ENCODE data around the gene CCL28. TPM values are rescaled to one million over a fixed set of nuclear protein-coding genes. Genes with fewer than 3 reads are reported as not detected.
A peak's percentile ranks its signal among the peaks of the same experiment; 100 is the strongest.
"Not testable (repeated sequence)": the region's sequence is repeated elsewhere in the genome, so short reads cannot be mapped to it uniquely, and the experiment has no call there.

CCL28 gene
- total RNA-seq, 2 experiments from 2014 or later = 5.4 TPM

DNA sequence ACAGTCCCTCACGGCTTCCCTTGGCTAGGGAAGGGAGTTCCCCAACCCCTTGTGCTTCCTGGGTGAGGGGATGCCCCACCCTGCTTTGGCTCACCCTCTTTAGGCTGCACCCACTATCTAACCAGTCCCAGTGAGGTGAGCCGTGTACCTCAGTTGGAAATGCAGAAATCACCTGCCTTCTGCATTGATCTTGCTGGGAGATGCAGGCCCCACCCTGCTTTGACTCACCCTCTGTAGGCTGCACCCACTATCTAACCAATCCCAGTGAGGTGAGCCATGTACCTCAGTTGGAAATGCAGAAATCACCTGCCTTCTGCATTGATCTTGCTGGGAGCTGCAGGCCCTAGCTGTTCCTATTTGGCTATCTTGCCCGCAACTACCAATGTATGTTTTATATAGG, 44.7 kb downstream of the CCL28 start:
- H3K27me3 Mint-ChIP-seq (ENCODE audit: low read depth) = no peaks in the 10 kb centered on the region
- H3K4me1 Mint-ChIP-seq (ENCODE audit: low read depth) = no peaks in the 10 kb centered on the region
- H3K36me3 Mint-ChIP-seq (ENCODE audit: low read depth) = peaks cover 21% of the 10 kb centered on the region
- intact Hi-C loops (cut with micrococcal nuclease) = no loop called here
- CTCF ChIA-PET = interaction anchor here (0.9 kb wide), 1 partner anchor 459 kb away, joined by 3 read pairs; no protein-coding TSS in a partner anchor
- DNase-seq = peak; percentile 7
- no peak overlapping the region for H3K27ac Mint-ChIP-seq
- peaks cover 28% of the 10 kb centered on the region for H3K9me3 Mint-ChIP-seq
- no peak overlapping the region for H3K4me3 Mint-ChIP-seq

DNA sequence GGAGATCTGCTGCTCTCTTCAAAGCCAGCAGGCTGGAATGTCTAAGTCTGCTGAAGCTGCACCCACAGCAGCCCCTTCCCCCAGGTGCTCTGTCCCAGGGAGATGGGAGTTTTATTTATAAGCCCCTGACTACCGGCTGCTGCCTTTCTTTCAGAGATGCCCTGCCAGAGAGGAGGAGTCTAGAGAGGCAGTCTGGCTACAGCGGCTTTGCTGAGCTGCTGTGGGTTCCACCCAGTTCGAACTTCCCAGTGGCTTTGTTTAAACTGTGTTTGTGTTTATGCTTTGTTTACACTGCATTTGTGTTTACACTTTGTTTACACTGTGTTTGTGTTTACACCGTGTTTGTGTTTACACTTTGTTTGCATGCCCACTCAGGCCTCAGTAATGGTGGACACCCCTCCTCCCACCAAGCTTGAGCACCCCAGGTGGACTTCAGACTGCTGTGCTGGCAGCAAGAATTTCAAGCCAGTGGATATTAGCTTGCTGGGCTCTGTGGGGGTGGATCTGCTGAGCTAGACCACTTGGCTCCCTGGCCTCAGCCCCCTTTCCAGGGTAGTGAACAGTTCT, 45.4 kb downstream of the CCL28 start:
- H3K4me1 Mint-ChIP-seq (ENCODE audit: low read depth); DNase-seq; H3K27me3 Mint-ChIP-seq (ENCODE audit: low read depth); intact Hi-C loops (cut with micrococcal nuclease); H3K4me3 Mint-ChIP-seq; H3K27ac Mint-ChIP-seq: not testable (repeated sequence)
- Mint-ChIP-seq H3K9me3 (peaks cover 30% of the 10 kb centered on the region), H3K36me3 (ENCODE audit: low read depth) (peaks cover 18% of the 10 kb centered on the region)
- CTCF ChIA-PET = interaction anchor here (0.9 to 1.1 kb wide), 2 partner anchors 22 to 458 kb away, joined by 3 read pairs; no protein-coding TSS in a partner anchor

DNA sequence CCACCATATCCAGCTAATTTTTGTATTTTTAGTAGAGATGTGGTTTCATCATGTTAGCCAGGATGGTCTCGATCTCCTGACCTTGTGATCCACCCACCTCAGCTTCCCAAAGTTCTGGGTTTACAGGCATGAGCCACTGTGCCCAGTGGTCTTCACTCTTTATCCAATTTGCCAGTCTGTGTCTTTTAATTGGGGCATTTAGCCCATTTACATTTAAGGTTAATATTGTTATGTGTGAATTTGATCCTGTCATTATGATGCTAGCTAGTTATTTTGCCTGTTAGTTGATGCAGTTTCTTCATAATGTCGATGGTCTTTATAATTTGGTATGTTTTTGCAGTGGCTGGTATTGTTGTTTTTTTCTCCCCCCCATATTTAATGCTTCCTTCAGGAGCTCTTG, 47.0 kb downstream of the CCL28 start:
- H3K27me3 Mint-ChIP-seq (ENCODE audit: low read depth); H3K4me1 Mint-ChIP-seq (ENCODE audit: low read depth); DNase-seq; H3K4me3 Mint-ChIP-seq; H3K27ac Mint-ChIP-seq; intact Hi-C loops (cut with micrococcal nuclease); CTCF ChIA-PET: not testable (repeated sequence)
- Mint-ChIP-seq H3K9me3 (peaks cover 38% of the 10 kb centered on the region), H3K36me3 (ENCODE audit: low read depth) (peaks cover 17% of the 10 kb centered on the region)

DNA sequence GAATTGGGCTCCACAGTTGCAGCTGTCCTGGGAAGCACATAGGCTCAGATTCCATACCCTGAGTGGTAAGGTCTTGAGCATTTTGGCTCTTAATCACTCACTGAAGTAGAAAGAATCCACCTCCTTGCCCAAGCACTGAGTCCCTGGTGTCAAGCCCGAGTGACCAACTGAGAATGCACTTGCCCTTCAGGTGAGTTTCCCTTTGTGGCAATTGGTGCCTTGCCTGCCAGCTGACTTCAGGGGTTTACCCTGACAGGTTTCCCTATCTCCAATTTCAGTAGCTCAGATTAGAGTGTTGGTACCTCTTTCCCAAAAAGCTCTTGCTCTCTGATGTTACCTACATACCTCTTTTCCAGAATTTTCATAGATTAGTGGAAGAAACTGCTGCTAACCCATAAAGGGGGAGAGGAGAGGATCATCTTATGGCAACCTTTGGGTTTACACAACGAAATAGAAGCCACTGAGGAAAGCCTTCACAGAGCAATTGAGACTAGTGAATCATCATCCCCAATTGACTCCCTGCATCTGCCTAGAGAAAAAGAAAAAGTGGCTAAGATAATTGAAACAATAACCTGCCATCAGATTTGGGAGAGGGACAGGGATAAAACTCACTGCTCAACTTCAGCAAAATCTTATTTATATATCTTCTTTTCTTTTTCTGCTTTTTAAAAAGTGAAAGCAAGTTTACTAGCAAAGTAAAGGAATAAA, 48.6 kb downstream of the CCL28 start:
- Mint-ChIP-seq H3K27ac (no peak overlapping the region), H3K27me3 (ENCODE audit: low read depth) (no peaks in the 10 kb centered on the region), H3K4me3 (no peak overlapping the region), H3K4me1 (ENCODE audit: low read depth) (no peaks in the 10 kb centered on the region), H3K9me3 (peaks cover 43% of the 10 kb centered on the region), H3K36me3 (ENCODE audit: low read depth) (peaks cover 15% of the 10 kb centered on the region)
- intact Hi-C loops (cut with micrococcal nuclease) = no loop called here
- no peak for DNase-seq
- CTCF ChIA-PET = no interaction called here

DNA sequence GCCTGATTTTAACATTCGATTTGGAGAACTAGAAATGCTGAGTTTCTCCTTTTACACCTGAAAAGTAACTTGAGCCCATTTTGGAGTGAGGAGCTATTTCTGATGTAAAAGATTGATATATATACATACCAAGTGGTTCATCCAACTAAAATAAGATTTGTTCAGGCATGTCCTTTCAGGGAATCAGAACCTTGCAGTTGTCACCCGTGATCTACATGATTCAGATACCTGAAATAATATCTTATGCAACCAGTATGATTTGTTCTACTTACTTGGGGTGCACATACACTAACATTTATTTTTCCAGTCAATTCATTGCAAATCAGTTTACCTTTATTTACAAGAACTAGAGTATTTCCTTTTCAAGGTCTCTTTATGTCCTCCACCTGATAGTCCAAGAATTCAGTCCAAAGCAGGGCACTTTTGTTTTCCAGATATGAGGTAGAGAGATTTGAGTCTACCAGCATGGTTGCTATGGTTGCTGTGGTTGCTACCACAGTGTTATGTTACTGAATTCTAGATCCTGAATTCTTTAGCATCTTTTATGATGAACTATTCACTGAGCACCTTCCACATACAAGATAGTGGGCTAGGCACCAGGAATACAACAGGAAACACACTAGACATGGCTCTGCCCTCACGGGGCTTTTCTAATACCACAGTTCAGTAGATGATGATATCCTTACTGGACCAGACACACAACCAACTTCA, 49.3 kb downstream of the CCL28 start:
- intact Hi-C loops (cut with micrococcal nuclease) = no loop called here
- Mint-ChIP-seq H3K27me3 (ENCODE audit: low read depth) (no peaks in the 10 kb centered on the region), H3K4me1 (ENCODE audit: low read depth) (no peaks in the 10 kb centered on the region), H3K9me3 (peaks cover 39% of the 10 kb centered on the region), H3K27ac (no peak overlapping the region), H3K4me3 (no peak overlapping the region), H3K36me3 (ENCODE audit: low read depth) (peaks cover 11% of the 10 kb centered on the region)
- CTCF ChIA-PET = no interaction called here
- DNase-seq = no peak

DNA sequence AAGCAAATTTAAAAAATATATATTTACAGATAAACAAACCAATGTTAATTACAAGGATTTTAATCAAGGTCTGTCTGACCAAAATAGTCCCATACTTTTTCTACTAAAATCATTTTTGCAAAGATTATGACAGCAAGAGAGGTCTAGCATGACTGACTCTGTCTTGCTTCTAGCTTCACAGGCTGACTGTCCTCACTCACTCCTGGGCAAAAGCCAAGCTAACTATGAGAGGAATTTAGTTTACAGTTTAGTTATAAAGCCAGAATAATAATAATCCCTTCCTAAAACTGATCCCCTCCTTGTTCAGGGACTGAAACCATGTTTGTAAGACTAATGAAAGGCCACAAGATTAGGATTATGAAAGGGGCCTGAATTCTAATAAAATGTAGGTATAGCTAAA, 53.5 kb downstream of the CCL28 start:
- H3K4me1 Mint-ChIP-seq (ENCODE audit: low read depth) = no peaks in the 10 kb centered on the region
- H3K27me3 Mint-ChIP-seq (ENCODE audit: low read depth) = no peaks in the 10 kb centered on the region
- H3K9me3 Mint-ChIP-seq = peaks cover 25% of the 10 kb centered on the region
- H3K4me3 Mint-ChIP-seq = no peak overlapping the region
- DNase-seq = no peak
- peak overlapping the region; percentile 27 for H3K27ac Mint-ChIP-seq
- intact Hi-C loops (cut with micrococcal nuclease) = no loop called here
- peaks cover 2% of the 10 kb centered on the region for H3K36me3 Mint-ChIP-seq (ENCODE audit: low read depth)
- CTCF ChIA-PET = interaction anchor here (0.7 kb wide), 1 partner anchor 126 kb away, joined by 5 read pairs; no protein-coding TSS in a partner anchor

DNA sequence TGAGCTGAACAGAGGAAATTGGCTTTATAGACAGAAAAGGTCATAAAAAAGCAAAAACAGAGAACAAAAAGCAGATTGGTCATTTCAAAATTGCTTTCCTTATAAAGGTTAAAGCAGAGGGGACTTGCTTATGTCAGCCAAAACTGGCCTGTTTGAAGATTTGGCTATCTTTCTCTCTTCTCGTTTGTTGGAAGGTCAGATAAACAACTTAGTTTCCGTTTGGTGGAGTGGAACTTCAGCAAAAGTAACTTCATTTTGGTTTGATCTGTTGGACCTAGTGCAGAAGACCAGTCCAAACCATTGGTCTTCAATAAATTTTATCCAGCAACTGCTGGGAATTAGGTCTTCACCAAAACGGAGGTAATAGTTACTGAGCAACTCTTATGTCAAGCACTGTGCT, 53.9 kb downstream of the CCL28 start:
- CTCF ChIA-PET = interaction anchor here (0.7 kb wide), 1 partner anchor 126 kb away, joined by 5 read pairs; no protein-coding TSS in a partner anchor
- Mint-ChIP-seq H3K4me1 (ENCODE audit: low read depth) (no peaks in the 10 kb centered on the region), H3K36me3 (ENCODE audit: low read depth) (peaks cover 2% of the 10 kb centered on the region), H3K27me3 (ENCODE audit: low read depth) (no peaks in the 10 kb centered on the region), H3K4me3 (no peak overlapping the region), H3K27ac (no peak overlapping the region), H3K9me3 (peaks cover 25% of the 10 kb centered on the region)
- intact Hi-C loops (cut with micrococcal nuclease) = no loop called here
- no peak for DNase-seq

DNA sequence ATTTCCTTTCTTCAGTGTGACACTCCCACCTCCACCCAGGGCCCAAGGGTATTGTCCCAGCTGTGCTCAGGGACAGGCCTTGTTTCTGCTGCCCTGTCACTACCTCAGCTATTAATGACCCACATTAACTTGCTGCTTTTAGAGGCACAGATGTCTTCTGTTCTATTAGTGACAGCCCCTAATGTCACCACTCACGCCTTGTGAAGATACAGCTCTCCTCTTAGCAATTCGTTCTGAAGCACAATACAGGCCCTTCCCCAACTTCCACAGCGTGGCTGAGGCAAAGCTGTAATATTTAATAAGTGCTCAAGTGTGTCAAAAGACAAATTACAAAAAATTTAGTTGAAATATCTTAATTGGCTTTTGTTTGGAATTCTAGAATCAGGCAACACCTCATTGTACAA, 54.3 kb downstream of the CCL28 start:
- H3K4me1 Mint-ChIP-seq (ENCODE audit: low read depth) = no peaks in the 10 kb centered on the region
- no peak for DNase-seq
- H3K36me3 Mint-ChIP-seq (ENCODE audit: low read depth) = peaks cover 2% of the 10 kb centered on the region
- intact Hi-C loops (cut with micrococcal nuclease) = no loop called here
- CTCF ChIA-PET = no interaction called here
- peaks cover 25% of the 10 kb centered on the region for H3K9me3 Mint-ChIP-seq
- H3K27me3 Mint-ChIP-seq (ENCODE audit: low read depth) = no peaks in the 10 kb centered on the region
- no peak overlapping the region for H3K27ac Mint-ChIP-seq
- H3K4me3 Mint-ChIP-seq = no peak overlapping the region

DNA sequence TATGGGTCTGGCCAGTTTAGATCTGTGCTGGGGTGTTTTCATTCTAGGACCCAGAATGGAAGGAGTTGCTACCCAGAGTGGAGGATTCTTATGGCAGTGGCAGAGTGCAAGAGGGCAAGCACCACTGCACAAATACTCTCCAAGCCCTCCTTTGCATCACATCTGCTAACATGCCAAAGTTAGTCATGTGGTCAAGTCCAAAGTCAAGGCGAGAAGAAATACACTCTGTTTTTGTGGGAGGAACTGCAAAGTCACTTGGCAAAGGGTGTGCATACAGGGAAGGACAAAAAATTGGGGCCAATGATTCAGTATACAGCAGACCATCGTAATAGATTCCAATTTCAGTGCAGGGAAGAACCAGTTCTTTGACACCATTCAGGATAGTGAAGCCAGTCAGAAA, 55.1 kb downstream of the CCL28 start:
- CTCF ChIA-PET = no interaction called here
- H3K27me3 Mint-ChIP-seq (ENCODE audit: low read depth) = no peaks in the 10 kb centered on the region
- H3K4me1 Mint-ChIP-seq (ENCODE audit: low read depth) = no peaks in the 10 kb centered on the region
- H3K9me3 Mint-ChIP-seq = peaks cover 24% of the 10 kb centered on the region
- no peak overlapping the region for H3K27ac Mint-ChIP-seq
- no peak for DNase-seq
- H3K36me3 Mint-ChIP-seq (ENCODE audit: low read depth) = peaks cover 2% of the 10 kb centered on the region
- intact Hi-C loops (cut with micrococcal nuclease) = no loop called here
- no peak overlapping the region for H3K4me3 Mint-ChIP-seq

DNA sequence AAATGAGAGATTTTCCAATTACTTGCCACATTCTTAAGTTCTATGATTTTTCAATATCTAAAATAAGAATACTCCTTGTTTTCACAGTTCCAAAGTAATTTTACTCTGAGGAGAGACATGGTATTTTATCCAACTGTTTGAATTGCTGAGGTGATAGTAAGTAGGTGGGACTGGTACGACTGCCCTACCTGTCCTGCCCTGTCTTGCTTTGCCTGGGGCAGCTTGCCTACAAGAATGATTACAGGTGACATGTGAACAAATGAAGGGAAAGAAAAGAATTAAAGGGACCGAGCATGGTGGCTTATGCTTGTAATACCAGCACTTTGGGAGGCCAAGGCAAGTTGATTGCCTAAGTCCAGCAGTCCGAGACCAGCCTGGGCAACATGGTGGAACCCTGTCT, 57.4 kb downstream of the CCL28 start:
- no peak overlapping the region for H3K27ac Mint-ChIP-seq
- CTCF ChIA-PET = no interaction called here
- DNase-seq = no peak

DNA sequence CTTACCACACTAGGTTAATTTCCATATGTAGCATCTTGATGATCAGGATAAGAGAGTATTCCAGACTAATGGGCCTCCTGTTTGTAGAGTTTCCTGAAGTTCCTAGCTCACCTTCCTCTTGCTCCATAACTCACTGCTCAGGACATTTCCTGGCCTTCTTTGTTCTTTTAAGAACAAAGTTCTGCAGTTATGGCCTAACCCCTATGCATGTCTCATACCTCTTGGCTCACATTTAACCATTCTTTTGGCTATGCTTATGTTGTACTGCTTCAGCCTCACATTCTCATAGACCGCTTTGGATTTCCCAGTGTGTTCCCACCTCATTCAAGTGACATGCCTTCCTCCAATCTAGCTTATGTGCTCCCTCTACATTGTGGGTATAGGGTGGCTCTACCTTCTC, 58.5 kb downstream of the CCL28 start:
- no peaks in the 10 kb centered on the region for H3K36me3 Mint-ChIP-seq (ENCODE audit: low read depth)
- CTCF ChIA-PET = interaction anchor here (0.7 to 1.1 kb wide), 3 partner anchors 15 to 288 kb away, joined by 4 to 6 read pairs (median 5); no protein-coding TSS in a partner anchor
- H3K27me3 Mint-ChIP-seq (ENCODE audit: low read depth) = no peaks in the 10 kb centered on the region
- H3K9me3 Mint-ChIP-seq = no peaks in the 10 kb centered on the region
- no peak overlapping the region for H3K4me3 Mint-ChIP-seq
- no peak for DNase-seq
- no peak overlapping the region for H3K27ac Mint-ChIP-seq
- intact Hi-C loops (cut with micrococcal nuclease) = no loop called here
- H3K4me1 Mint-ChIP-seq (ENCODE audit: low read depth) = no peaks in the 10 kb centered on the region

More for the DNA sequence above, 57.4 kb downstream of the CCL28 start:
- Mint-ChIP-seq H3K27me3 (ENCODE audit: low read depth) (no peaks in the 10 kb centered on the region), H3K4me1 (ENCODE audit: low read depth) (no peaks in the 10 kb centered on the region), H3K9me3 (peaks cover 8% of the 10 kb centered on the region), H3K36me3 (ENCODE audit: low read depth) (no peaks in the 10 kb centered on the region), H3K4me3 (no peak overlapping the region)
- intact Hi-C loops (cut with micrococcal nuclease) = no loop called here

DNA sequence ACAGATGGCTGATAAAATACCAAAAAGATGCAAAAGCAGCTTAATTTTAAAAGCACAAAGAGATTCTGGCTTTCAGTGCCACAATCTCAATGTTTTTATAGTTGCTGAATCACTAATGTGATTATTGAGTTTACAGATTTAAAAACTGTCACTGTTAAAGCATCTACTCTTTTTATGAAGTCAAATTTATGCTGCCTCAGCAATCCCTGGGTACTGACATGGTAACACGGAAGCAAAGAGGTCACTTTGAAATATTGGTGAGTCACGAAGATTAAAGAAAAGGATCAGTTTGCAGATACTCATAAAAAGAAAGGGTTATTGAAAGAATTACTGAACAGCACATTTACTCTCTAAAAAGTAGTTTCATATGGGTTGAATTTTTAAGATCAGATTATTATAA, 59.3 kb downstream of the CCL28 start:
- H3K9me3 Mint-ChIP-seq = no peaks in the 10 kb centered on the region
- DNase-seq = no peak
- no peak overlapping the region for H3K4me3 Mint-ChIP-seq
- no peak overlapping the region for H3K27ac Mint-ChIP-seq
- H3K36me3 Mint-ChIP-seq (ENCODE audit: low read depth) = no peaks in the 10 kb centered on the region
- intact Hi-C loops (cut with micrococcal nuclease) = no loop called here
- no peaks in the 10 kb centered on the region for H3K27me3 Mint-ChIP-seq (ENCODE audit: low read depth)
- CTCF ChIA-PET = no interaction called here
- no peaks in the 10 kb centered on the region for H3K4me1 Mint-ChIP-seq (ENCODE audit: low read depth)
